Measurements from ENCODE around the gene DAPK1.

DNA sequence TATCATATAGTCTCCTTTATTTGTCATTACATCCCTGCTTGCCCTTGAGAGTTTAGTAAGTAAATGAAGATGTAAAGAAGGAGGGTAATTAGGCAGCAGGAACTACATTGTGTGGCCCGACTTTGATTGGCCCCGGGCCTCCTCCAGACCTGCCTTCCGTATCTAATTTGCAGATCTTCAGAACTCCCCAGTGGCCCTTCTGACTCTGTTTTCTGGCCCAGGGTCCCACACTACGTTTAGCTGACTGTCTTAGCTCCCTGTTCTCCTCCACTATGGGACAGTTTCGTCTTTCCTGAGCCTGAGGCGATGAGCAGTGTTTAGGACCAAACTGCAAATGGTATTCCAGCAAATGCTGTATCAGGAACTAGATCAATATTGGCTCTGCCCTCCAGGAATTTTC is 206.7 kb downstream of the DAPK1 start:
- TF ChIP-seq, protein P1, sequence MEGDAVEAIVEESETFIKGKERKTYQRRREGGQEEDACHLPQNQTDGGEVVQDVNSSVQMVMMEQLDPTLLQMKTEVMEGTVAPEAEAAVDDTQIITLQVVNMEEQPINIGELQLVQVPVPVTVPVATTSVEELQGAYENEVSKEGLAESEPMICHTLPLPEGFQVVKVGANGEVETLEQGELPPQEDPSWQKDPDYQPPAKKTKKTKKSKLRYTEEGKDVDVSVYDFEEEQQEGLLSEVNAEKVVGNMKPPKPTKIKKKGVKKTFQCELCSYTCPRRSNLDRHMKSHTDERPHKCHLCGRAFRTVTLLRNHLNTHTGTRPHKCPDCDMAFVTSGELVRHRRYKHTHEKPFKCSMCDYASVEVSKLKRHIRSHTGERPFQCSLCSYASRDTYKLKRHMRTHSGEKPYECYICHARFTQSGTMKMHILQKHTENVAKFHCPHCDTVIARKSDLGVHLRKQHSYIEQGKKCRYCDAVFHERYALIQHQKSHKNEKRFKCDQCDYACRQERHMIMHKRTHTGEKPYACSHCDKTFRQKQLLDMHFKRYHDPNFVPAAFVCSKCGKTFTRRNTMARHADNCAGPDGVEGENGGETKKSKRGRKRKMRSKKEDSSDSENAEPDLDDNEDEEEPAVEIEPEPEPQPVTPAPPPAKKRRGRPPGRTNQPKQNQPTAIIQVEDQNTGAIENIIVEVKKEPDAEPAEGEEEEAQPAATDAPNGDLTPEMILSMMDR (IDR thresholded peaks at IDR 0.05; ENCODE audit: borderline replicate concordance, extremely low read depth, low read length, poor library complexity, severe bottlenecking), result no peak
- no peak for TF ChIP-seq EZH2 (IDR thresholded peaks at IDR 0.05; ENCODE audit: borderline replicate concordance, low read depth, low read length, severe bottlenecking)

Data from DND-41 (cell line).